Thyroid gland (tissue), 4 donors: ENCODE measurements around the gene MLH1.

Source experiments
- CTCF ChIP-seq, 6 experiments: fragments of 200-600 bp in 3 of 6; fragments of 450-650 bp in 3 of 6; sonication (generic) in 3 of 6; IDR thresholded peaks; one replicate each; pipeline ENCODE4 v1.5.1; 2016 to 2019; ENCODE audit warnings: antibody characterized with exemption in 6 of 6, mild to moderate bottlenecking in 2 of 6, inconsistent platforms in 1 of 6, moderate library complexity in 1 of 6
- POLR2A ChIP-seq, 2 donors: fragments of 450-650 bp; IDR thresholded peaks; one replicate each; pipeline ENCODE4 v1.6.1; 2017; ENCODE audit warnings: antibody characterized with exemption in 2 of 2, mild to moderate bottlenecking in 2 of 2, moderate library complexity in 1 of 2

- TF ChIP-seq CTCF (IDR thresholded peaks at IDR 0.05), result no peak
- TF ChIP-seq POLR2A (IDR thresholded peaks at IDR 0.05), result no peak
Measured at GRCh38 chr3:36945333-36945980, 47.9 kb upstream of the MLH1 start.
